ENCODE results near the gene NSMF.

Gene NSMF

DNA sequence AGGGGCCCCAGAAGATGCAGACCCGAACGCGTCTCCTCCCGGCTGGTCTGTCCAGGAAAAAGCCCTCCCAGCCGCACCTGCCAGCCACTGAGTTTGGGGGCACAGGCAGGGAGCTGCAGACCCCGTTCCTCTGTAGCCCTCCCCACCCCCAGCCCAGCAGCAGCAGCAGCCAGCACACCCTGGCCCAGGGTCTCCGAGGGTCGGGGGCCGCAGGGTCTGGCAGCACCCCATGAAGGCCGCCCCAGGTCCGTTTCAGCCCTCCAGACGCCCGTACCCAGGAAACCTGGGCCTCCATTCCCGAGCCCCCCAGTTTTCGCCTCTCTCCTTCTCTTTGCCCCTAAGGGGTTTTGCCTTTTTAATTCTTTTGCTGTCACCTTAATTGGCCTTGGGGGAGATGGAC, 55.9 kb downstream of the NSMF start:
- peaks cover 8% of the 10 kb centered on the region for H3K9me3 ChIP-seq (ENCODE audit: low read length)
- peaks cover 2% of the 10 kb centered on the region for H3K36me3 ChIP-seq (ENCODE audit: insufficient read depth, low read length)
- no peak overlapping the region for H3K4me3 ChIP-seq (ENCODE audit: low read length)
- H3K27me3 ChIP-seq (ENCODE audit: insufficient read depth, low read length), result no peaks in the 10 kb centered on the region
- H2AFZ ChIP-seq (ENCODE audit: low read depth, low read length), result no peak overlapping the region
- peaks cover 6% of the 10 kb centered on the region for H3K4me1 ChIP-seq (ENCODE audit: insufficient read depth, low read length)

DNA sequence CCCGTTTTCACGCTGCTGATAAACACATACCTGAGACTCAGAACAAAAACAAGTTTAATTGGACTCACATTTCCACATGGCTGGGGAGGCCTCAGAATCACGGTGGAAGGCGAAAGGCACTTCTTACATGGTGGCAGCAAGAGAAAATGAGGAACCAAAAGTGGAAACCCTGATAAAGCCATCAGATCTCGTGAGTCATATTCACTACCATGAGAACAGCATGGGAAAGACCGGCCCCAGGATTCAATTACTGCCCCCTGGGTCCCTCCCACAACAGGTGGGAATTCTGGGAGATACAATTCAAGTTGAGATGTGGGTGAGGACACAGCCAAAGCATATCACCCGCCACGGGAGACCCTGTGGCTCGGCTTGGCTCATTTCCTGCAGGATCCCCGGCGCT, 56.4 kb downstream of the NSMF start:
- Histone ChIP-seq H2AFZ (ENCODE audit: low read depth, low read length) (no peak overlapping the region), H3K27me3 (ENCODE audit: insufficient read depth, low read length) (no peaks in the 10 kb centered on the region), H3K36me3 (ENCODE audit: insufficient read depth, low read length) (peaks cover 2% of the 10 kb centered on the region), H3K4me3 (ENCODE audit: low read length) (no peak overlapping the region), H3K4me1 (ENCODE audit: insufficient read depth, low read length) (peaks cover 6% of the 10 kb centered on the region), H3K9me3 (ENCODE audit: low read length) (peaks cover 8% of the 10 kb centered on the region)

DNA sequence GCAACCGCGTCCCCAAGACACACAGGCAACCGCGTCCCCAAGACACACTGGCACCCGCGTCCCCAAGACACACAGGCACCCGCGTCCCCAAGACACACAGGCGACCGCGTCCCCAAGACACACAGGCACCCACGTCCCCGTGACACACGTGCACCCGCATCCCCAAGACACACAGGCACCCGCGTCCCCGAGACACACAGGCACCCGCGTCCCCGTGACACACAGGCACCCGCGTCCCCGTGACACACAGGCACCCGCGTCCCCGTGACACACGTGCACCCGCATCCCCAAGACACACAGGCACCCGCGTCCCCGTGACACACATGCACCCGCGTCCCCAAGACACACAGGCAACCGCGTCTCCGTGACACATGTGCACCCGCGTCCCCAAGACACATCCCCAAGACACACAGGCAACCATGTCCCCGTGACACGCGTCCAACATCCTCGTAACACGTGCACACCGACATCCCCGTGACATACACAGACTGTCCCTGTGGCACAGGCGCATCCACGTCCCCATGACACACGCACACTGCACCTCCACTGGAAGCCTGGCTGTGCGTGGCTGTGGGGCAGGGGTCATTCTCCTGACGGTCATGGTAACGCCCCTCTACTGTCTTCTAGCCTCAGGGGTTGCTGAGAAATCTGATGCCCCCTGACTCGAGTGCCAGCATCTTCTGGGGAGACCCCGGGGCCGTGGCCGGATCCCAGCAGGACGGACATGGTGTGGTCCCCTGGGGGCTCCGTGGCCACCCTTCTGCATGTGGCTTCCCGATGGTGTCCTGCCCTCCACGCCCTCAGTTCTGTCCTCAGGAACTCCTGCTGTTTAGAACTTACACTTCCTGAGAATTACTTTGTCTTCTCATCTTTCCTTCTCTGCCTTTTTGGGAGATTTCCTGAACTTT, 60.3 kb downstream of the NSMF start:
- Histone ChIP-seq H3K36me3 (ENCODE audit: insufficient read depth, low read length) (peaks cover 2% of the 10 kb centered on the region), H3K4me1 (ENCODE audit: insufficient read depth, low read length) (peaks cover 4% of the 10 kb centered on the region), H3K9me3 (ENCODE audit: low read length) (peaks cover 8% of the 10 kb centered on the region), H3K27me3 (ENCODE audit: insufficient read depth, low read length) (no peaks in the 10 kb centered on the region), H3K4me3 (ENCODE audit: low read length) (no peak overlapping the region), H2AFZ (ENCODE audit: low read depth, low read length) (no peak overlapping the region)

DNA sequence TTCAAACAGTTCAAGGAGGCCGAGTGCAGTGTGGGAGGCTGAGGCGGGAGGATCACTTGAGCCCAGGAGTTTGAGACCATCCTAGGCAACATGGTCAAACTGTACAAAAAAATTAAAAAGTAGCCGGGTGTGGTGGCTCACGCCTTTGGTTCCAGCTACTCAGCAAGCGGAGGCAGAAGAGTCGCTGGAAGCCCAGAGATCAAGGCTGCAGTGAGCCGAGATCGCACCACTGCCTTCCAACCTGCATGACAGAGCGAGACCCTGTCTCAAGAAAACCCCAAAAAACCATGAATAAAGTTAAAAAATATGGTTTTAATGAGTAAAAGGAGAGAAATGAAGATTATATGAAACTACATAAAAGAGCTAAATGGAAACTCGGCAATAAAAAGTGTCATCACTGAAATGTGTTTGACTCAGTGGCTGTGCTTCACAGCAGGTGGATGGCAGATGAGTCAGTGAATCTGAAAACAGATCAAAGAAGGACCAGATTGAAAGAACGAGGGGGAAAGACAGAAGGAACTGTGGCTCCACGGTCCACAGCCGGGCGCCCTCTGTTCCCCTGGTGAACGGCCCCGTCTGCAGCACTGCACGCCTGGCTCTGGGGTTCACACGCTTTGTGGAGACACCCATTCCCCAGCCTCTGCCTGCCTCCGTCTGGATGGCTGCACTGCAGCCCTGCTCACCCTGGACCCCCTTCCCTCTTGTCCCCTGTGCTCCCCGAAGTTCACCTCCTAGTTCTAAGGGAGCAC, 61.3 kb downstream of the NSMF start:
- Histone ChIP-seq H3K9me3 (ENCODE audit: low read length) (peaks cover 8% of the 10 kb centered on the region), H2AFZ (ENCODE audit: low read depth, low read length) (no peak overlapping the region), H3K4me1 (ENCODE audit: insufficient read depth, low read length) (peaks cover 4% of the 10 kb centered on the region), H3K27me3 (ENCODE audit: insufficient read depth, low read length) (no peaks in the 10 kb centered on the region), H3K4me3 (ENCODE audit: low read length) (no peak overlapping the region), H3K36me3 (ENCODE audit: insufficient read depth, low read length) (peaks cover 2% of the 10 kb centered on the region)

All from neuron (in vitro differentiated cells).